ENCODE data around the gene TMEM123.

The TMEM123 gene, protein sequence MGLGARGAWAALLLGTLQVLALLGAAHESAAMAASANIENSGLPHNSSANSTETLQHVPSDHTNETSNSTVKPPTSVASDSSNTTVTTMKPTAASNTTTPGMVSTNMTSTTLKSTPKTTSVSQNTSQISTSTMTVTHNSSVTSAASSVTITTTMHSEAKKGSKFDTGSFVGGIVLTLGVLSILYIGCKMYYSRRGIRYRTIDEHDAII

GRCh38 chr11:102452461-102453301 is at the start of gene TMEM123:
TSS of gene TMEM123 (minus strand) at chr11:102452765. CDS start at chr11:102452623, 142 bp downstream.
- FAIRE-seq = peak; percentile 88
- peak; percentile 40 for DNase-seq (ENCODE audit: insufficient read length, low spot score)

DNA sequence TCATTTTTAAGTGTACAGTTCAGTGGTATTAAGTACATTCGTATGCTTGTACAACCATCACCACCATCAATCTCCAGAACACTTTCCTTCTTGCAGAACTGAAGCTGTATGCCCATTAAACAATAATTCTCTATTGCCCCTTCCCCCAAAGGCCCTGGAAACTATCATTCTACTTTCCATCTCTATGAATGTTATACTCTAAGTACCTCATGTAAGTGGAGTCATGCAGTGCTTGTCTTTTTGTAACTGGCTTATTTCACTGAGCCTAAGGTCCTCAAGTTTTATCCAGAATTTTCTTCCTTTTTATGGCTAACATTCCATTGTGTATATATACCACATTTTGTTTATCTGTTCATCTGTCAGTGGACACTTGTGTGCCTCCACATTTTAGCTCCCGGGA is 48.3 kb upstream of the TMEM123 start:
- FAIRE-seq (no peak), DNase-seq (ENCODE audit: insufficient read length, low spot score) (no peak)

- no peak for DNase-seq (ENCODE audit: insufficient read length, low spot score)
- no peak for FAIRE-seq
These were observed 47.4 kb upstream of the TMEM123 start for GRCh38 chr11:102499931-102500330.

- no peak for DNase-seq (ENCODE audit: insufficient read length, low spot score)
- no peak for FAIRE-seq
These were observed 46.6 kb upstream of the TMEM123 start for GRCh38 chr11:102499151-102499550.

DNA sequence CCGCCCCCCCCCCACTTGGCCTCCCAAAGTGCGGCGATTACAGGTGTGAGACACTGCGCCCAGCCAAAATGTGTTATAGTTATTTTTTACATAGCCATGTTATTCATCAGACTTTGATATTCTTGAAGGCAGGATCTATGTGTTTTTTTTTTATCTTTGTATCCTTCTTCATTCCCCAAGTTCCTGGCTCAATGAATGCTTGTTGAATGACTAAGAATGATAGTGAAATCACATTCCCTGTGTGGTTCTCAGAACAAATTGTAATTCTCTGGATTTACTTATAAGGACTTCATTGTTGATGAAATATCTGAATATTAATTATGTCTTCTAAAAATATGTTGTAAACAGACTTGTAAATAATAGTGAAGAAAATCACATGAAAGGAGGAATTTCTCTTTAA is 44.5 kb upstream of the TMEM123 start:
- DNase-seq (ENCODE audit: insufficient read length, low spot score) = no peak
- no peak for FAIRE-seq

DNA sequence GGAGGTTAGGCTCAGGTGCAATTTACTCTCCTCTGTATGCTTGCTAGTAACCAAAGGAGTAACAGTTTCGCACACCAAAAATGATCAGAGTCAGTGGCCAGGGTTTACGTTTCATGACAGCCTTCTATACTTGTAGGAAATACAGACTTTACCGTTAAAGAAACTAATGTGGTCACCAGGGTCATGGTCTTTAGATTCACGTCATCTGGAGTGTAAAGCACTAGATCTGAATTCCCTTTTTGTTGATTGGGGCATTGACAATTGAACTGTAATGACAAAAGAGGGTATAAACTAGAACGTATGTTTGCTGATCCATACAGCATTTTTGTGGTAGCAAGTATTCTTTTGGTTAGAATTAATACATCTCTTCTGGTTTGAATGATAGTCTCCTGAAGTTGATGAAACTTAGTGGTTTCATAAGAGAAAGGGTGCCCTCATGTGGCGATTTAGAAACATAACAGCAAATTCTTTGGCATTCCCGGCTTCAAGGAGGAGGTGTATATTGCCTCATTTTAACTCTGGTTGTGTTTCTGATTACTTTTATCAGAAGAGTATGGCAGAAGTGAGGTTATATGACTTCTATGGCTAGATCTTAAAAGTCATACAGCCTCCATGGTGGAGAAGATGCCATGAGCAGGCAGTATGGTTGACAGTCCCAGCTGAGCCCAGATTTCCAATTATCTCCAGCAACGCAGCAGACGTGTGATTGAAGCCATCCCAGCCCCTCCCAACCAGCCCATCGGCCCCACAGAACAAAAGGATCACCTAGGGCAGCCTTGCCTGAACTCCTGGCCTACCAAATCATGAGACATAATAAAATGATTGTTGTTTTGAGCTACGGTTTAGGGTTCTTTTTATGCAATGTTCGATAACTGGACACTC is 42.8 kb upstream of the TMEM123 start:
- DNase-seq (ENCODE audit: insufficient read length, low spot score) (peak; percentile 21), FAIRE-seq (peak; percentile 98)

GRCh38 chr11:102494216-102494615 is 41.7 kb upstream of the TMEM123 start:
- DNase-seq (ENCODE audit: insufficient read length, low spot score) (no peak), FAIRE-seq (no peak)

GRCh38 chr11:102493524-102493923 is 41.0 kb upstream of the TMEM123 start:
- FAIRE-seq (no peak), DNase-seq (ENCODE audit: insufficient read length, low spot score) (no peak)

DNA sequence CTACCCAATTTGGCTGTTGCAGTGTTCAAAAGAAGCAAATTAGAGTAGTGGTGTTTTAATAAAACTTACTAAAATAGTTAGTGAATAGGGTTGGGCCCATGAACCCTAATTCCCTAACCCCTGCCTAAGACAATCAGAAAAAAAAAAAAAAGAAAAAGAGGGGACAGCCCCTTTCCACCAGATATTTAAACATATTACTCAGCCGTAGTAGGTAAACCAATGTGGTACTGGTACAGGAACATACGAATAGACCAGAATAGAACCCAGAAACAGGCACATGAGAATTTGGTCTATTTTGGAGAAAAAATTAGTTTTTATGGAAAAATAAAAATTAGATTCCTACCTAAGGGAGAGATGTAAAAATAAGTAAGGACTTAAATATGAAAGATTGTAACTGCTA is 39.4 kb upstream of the TMEM123 start:
- no peak for FAIRE-seq
- no peak for DNase-seq (ENCODE audit: insufficient read length, low spot score)

DNA sequence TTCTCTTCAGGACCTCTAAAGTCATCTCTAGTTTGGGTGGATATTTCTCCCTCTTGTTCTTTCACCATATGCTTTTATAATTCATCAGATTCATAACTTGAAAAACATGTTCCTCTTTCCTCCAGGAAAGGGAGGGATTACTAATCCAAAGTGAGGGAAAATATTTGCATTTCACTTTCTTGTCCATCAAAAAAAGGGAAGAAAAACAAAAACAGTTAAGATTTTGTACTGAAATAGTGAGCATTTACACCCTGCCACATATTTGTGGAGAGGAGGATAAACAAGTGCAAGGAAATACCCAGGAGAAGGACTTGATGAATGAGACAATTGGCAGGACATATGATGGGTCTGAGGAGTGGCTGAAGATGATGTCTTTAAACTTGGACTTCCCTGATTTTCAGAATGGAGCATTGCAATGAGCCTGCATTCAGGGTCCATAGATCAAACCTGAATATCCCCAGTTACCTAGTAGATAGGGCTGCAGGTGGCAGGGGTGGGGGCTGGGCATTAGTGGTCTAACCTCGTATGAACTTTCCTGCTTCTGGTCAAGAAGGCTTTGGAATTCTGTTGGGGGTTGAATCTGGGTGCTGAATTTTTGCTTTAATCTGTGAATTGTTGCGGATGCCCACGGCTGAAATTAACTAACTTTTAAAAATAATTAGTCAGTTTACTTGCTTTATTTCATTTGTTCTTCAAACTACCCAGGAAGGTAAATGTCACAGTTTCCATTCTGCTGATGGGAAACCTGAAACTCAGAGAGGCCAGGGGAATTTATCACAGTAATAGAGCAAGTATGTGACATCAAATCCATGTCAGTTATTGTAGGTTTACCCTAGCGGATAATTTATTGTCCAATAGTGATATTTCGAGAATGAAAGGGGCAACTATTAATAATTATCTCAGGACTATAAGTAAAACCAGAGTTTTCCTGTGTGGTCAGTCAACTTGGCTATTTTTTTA is 36.9 kb upstream of the TMEM123 start:
- DNase-seq (ENCODE audit: insufficient read length, low spot score) (no peak), FAIRE-seq (no peak)

DNA sequence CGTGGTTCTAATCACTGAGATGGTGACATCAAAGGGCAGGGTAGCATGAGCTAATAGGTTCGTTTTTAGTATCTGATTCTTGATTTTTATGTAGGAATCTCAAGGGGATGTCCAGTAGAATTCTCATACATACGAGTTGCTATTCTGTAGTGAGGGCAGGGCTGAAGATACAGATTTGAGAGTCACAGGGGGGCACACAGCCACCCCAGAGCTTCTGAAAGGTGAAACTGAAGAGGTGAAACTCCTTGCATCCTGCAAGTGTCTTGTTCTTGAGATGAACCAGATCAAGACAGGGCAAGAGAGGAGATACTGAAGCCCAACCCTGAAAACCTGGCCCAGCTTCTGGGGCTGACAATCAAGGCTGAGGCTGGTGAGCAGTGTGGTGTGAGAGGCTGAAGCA is 35.6 kb upstream of the TMEM123 start:
- FAIRE-seq = peak; percentile 88
- DNase-seq (ENCODE audit: insufficient read length, low spot score) = no peak

DNA sequence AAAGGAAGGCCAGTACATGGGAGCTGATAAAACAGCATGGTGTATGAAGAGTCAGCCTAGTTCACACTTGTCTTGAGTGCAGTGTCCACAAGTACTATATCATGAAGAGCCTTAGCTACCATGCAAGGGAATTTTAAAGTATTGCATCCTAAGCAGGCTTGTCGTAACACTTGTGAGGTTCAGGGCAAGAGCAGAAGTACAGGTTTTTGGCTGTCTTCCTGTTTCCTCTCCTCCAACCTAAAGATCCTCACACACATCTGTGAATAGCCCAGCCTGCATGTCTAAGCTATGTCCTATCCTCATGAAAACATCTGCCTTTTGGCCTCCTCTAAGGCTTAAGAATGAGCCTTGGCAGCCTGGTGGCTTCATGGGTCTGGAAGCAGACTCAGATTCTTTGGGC is 34.6 kb upstream of the TMEM123 start:
- peak; percentile 4 for FAIRE-seq

GRCh38 chr11:102486584-102486983 is 34.0 kb upstream of the TMEM123 start:
- FAIRE-seq (peak; percentile 45), DNase-seq (ENCODE audit: insufficient read length, low spot score) (no peak)

More for the DNA sequence above, 34.6 kb upstream of the TMEM123 start:
- no peak for DNase-seq (ENCODE audit: insufficient read length, low spot score)

GRCh38 chr11:102485095-102485722 is 32.6 kb upstream of the TMEM123 start:
- DNase-seq (ENCODE audit: insufficient read length, low spot score) (no peak), FAIRE-seq (no peak)

GRCh38 chr11:102482433-102482832 is 29.9 kb upstream of the TMEM123 start:
- no peak for DNase-seq (ENCODE audit: insufficient read length, low spot score)
- no peak for FAIRE-seq

DNA sequence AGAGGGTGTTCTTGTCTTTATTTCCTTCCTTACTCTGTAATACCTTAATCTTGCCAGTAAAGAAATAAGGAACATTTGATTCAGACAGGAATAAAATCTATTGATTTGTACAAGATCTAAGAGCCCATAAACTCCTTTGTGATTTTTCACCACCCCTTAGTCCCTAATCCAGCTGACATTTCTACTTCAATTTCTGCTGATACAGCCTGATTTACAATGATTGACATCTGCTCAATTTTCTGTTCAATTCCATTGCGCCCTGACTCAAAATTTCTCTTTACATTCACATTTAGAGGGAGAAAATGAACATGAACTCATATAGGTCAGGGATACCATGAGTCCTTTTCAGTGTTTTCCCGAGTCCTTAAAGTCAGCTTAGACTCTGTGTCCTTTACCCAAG is 27.2 kb upstream of the TMEM123 start:
- DNase-seq (ENCODE audit: insufficient read length, low spot score) = no peak
- FAIRE-seq = no peak

DNA sequence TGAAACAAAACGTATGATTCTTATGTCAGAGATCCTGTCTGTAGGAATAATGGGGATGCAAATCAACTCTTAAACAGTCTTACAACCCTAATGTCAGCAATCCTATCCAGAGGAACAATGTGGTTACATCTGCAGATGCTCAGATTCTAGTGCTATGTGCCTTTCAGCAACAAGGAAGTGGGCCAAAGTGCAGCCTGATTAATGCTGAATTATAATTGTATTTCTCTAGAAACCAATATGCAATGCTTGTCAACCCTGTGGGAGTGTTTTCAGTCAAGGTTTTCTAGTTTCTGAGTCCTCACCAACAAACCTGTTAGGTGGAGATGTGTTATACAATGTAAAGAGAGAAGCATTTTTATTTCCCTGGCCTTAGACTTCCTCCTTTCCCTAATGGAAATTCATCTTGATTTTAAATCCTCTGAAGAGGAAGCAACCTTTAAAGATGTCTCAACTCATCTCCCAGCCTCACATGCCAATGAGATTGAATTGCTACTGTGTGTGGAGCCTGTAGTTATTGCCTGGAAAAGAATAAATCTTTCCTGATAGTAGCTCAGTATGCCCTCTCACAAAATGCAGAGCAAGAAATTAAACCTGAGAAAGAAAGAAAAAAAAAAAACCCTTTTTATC is 26.2 kb upstream of the TMEM123 start:
- no peak for DNase-seq (ENCODE audit: insufficient read length, low spot score)
- FAIRE-seq = no peak

GRCh38 chr11:102476812-102477211 is 24.2 kb upstream of the TMEM123 start:
- FAIRE-seq (no peak), DNase-seq (ENCODE audit: insufficient read length, low spot score) (no peak)

DNA sequence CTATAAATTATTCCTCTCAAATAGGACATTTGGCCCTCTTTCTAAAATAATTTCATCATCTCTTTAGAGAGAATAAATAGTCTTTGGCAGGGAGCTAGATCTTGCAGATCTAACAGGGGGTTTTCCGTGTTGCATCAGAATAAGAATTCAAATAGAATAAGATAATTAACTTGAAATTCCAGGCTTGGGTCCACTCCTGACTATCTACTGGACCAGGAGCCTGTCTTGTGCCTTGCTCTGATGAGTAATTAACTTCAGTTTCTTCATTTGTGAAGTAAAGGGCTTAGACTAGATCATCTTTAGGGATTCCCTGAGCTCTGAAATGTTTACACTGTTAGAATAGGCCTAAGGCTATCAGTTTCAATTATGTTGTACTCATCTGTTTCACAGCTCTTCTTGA is 23.5 kb upstream of the TMEM123 start:
- DNase-seq (ENCODE audit: insufficient read length, low spot score) (no peak), FAIRE-seq (peak; percentile 4)
